CD4-positive, alpha-beta T cell treated with Interleukin-15 for 1 hour (primary cell): ENCODE data around the gene ACADS.

ENCODE experiments used
- DNase-seq: peaks from one replicate; pipeline ENCODE4 v3.0.0-alpha.2; 2020

ACADS gene

GRCh38 chr12:120758798-120759590 is 33.4 kb downstream of the ACADS start:
- no peak for DNase-seq

GRCh38 chr12:120759591-120760348 is 34.1 kb downstream of the ACADS start:
- no peak for DNase-seq

- no peak for DNase-seq
Observed at GRCh38 chr12:120760349-120761254, 35.0 kb downstream of the ACADS start.

GRCh38 chr12:120761519-120761934 is 35.9 kb downstream of the ACADS start:
- DNase-seq: no peak

GRCh38 chr12:120762086-120762485 is 36.5 kb downstream of the ACADS start:
- DNase-seq: no peak

- no peak for DNase-seq
Observed at GRCh38 chr12:120763250-120763649, 37.6 kb downstream of the ACADS start.

GRCh38 chr12:120764816-120765215 is 39.2 kb downstream of the ACADS start:
- no peak for DNase-seq

- no peak for DNase-seq
Observed at GRCh38 chr12:120766566-120766965, 40.9 kb downstream of the ACADS start.

- no peak for DNase-seq
Observed at GRCh38 chr12:120767071-120768024, 41.7 kb downstream of the ACADS start.

GRCh38 chr12:120771097-120771496 is 45.5 kb downstream of the ACADS start:
- no peak for DNase-seq

GRCh38 chr12:120774169-120774916 is 48.7 kb downstream of the ACADS start:
- no peak for DNase-seq

GRCh38 chr12:120775862-120776552 is 50.4 kb downstream of the ACADS start:
- no peak for DNase-seq

- no peak for DNase-seq
Observed at GRCh38 chr12:120783197-120783596, 57.6 kb downstream of the ACADS start.

GRCh38 chr12:120784804-120785203 is 59.2 kb downstream of the ACADS start:
- no peak for DNase-seq

- DNase-seq: no peak
Observed at GRCh38 chr12:120787889-120788288, 62.3 kb downstream of the ACADS start.
